ENCODE results near the gene ARID3A.

ARID3A gene

GRCh38 chr19:932648-933552 lies 7.1 kb downstream of the ARID3A start:
- DNase-seq: no peak

DNA sequence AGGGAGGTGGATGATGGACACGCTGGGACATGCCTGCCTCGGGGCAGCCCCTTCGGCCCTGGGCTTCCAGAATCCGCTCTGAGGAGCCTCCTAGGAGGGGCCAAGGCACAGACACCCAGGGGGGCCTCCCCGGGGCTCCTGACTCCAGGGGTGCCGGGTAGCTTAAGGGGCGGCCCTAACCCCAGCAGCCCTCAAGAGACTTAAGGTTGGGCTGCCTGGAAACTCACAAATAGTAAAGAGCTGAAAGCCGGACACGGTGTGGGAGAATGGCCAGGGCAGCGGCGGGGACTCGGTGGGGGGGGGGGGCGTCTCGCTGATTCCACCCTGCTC lies 7.7 kb downstream of the ARID3A start:
- no peak for DNase-seq

DNA sequence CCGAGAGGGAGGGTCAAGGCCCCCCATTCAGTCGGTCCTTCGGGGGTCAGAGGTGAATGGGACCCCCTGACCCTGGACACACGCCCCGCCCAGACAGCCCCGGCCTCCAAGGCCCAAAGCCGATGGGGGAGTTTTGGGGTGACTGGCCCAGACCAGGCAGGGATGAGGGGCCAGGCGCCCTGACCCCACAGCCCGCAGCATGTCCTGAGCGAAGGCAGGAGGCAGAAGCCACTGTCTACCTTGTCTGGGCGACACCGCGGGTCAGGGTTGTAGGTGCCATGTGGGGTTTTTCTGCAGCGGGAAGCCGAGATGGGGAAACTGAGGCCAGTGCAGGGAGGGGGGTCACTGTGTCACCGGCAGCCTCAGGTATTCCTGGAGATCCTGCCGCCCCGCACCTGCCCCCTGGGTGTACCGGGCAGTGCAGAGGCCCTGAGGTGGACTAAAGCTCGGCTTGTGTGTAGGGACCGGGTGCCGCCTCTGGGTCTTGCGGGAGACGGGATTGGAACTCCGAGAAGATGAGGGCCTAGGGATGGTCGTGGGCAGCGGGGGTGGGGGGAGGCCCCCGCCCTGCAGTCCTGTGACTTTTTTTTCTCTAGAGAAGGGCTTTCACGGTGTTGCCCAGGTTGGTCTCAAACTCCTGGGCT lies 8.5 kb downstream of the ARID3A start:
- DNase-seq: no peak

DNA sequence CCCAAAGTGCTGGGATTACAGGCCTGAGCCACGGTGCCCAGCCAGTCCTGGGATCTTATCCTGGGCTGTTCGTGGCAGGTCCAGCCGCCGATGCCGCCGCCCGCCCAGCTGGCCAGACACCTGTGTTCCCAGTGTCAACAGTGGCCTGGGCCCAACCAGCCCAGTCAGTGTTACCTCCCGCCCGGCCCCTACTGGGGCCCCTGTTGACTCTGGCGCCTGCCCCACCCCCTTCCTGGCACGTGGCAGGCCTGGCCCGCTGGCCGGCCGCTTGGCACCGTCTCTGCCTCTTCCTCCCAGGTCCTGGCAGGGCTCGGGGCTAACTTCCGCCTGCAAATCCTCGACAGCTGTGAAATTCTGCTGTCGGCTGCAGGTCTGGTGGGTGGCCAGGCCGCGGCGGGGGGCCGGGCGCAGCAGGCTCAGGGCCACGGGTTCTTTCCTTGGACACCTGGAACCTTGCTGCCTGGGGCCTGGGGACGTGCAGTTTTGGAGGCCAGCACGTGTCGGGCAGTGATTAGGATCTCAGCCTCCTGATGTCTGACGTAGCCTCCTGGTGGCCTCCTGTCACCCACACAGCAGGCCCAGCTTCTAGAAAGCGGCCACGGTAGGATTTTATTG lies 9.1 kb downstream of the ARID3A start:
- no peak for DNase-seq

- DNase-seq: no peak
Measured at GRCh38 chr19:936175-936546, 10.3 kb downstream of the ARID3A start.

- no peak for DNase-seq
Measured at GRCh38 chr19:937259-937694, 11.4 kb downstream of the ARID3A start.

DNA sequence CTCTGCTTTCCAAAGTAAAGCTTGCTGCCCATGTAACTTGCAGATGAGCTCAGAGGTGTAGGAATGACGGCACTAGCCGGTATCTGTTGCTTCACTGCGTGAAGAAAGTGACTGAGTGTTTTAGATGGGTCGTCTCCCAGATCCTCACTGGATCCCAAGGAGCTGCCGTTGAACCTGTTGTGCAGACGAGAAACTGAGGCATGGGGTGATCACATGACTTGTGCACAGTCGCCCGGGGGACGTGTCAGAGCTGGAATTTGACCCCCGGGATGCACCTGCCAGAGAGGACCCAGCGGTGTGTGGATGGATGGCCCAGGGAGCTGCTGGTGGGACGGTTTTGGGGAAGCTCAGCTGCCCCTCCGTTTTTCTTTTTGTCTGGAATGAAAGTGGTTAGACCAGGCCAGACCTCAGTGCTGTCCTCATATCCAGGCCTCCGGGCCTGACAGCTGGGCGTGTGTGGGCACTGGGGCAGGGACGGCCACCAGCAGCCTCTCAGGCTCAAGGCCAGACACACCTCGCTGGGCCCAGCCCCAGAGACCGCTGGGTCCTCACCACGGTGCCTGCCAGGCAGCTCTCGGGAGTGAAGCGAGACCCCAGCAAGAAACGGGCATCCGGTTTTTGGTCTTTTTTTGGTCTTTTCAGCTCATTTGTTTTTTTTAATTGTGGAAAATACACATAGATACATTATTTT lies 12.5 kb downstream of the ARID3A start:
- DNase-seq: no peak

GRCh38 chr19:939439-939838 lies 13.6 kb downstream of the ARID3A start:
- DNase-seq: no peak

GRCh38 chr19:939922-940321 lies 14.1 kb downstream of the ARID3A start:
- no peak for DNase-seq

- peak; percentile 36 to 63 (median 48) for DNase-seq
Measured at GRCh38 chr19:940591-941291, 14.9 kb downstream of the ARID3A start.

GRCh38 chr19:941292-942132 lies 15.7 kb downstream of the ARID3A start:
- DNase-seq: no peak

DNA sequence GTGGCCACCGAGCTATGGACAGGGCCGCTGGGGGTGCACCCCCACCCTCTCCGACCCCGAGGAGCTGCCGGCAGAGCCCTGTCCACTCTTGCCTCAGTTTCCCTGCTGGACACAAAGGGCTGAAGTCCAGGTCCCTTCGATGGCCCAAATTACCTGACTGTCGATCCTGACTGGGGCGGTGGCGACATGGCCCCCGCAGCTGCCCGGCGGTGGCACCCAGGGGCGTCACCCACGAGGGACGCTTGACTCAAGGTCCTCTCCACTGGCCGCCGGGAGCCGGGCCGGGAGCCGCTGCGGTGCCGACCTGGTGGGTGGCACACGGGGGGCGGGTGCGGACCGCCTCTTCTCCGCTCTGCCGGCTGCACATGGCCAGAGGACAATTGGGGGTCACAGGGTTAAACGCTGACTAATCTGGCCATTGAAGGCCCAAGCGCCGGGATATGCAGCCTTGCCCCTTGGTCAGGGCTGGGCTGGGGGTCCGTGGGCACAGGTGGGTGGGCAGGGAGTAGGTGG lies 16.4 kb downstream of the ARID3A start:
- DNase-seq: no peak

GRCh38 chr19:943551-944170 lies 17.8 kb downstream of the ARID3A start:
- no peak for DNase-seq

GRCh38 chr19:944171-944567 lies 18.3 kb downstream of the ARID3A start:
- no peak for DNase-seq

- DNase-seq: no peak
Measured at GRCh38 chr19:944663-945241, 18.9 kb downstream of the ARID3A start.

- DNase-seq: no peak
Measured at GRCh38 chr19:945401-946252, 19.8 kb downstream of the ARID3A start.

DNA sequence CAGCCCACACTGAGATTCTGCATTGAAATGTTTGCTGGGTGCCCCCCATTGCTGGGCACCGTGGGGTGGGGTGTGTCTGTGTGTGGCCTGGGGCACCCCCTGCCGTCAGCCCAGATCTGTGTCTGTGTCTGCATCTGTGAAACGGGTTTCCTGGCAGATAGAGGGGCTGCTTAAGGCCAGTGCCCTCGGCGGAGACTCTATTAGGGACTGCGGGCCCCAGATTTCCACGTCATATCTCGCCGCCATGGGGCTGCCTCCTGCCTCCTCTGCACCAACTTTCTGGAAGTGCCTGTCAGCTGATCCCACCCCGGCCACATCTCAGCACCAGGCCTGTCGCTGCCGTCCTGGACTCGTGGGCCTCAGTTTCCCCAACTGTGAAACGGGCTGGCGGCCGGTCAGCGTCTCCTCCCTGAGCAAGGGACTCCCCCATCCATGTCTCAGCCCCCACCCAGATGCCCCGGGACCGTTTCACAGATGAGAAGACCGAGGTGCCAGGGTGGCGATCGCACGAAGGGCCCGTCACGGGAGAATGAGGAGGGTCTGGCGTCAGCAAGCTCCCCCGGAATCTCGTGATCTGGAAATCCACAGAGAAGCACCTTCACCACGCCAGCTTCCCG lies 21.4 kb downstream of the ARID3A start:
- DNase-seq: no peak

GRCh38 chr19:947707-948539 lies 22.1 kb downstream of the ARID3A start:
- no peak for DNase-seq
